ENCODE measurements around the gene DHX57.
"Not testable (repeated sequence)": the region's sequence is repeated elsewhere in the genome, so short reads cannot be mapped to it uniquely, and the experiment has no call there.

Gene DHX57

GRCh38 chr2:38829971-38830370 is 45.8 kb downstream of the DHX57 start:
- in situ Hi-C loops (cut with HindIII; ENCODE audit: low sequenced_read_pairs): no loop called here
- no peak for DNase-seq (ENCODE audit: low read depth)
- no peak overlapping the region for H3K4me3 ChIP-seq (ENCODE audit: low read depth, low read length)
- TF ChIP-seq, protein P1, sequence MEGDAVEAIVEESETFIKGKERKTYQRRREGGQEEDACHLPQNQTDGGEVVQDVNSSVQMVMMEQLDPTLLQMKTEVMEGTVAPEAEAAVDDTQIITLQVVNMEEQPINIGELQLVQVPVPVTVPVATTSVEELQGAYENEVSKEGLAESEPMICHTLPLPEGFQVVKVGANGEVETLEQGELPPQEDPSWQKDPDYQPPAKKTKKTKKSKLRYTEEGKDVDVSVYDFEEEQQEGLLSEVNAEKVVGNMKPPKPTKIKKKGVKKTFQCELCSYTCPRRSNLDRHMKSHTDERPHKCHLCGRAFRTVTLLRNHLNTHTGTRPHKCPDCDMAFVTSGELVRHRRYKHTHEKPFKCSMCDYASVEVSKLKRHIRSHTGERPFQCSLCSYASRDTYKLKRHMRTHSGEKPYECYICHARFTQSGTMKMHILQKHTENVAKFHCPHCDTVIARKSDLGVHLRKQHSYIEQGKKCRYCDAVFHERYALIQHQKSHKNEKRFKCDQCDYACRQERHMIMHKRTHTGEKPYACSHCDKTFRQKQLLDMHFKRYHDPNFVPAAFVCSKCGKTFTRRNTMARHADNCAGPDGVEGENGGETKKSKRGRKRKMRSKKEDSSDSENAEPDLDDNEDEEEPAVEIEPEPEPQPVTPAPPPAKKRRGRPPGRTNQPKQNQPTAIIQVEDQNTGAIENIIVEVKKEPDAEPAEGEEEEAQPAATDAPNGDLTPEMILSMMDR (IDR thresholded peaks at IDR 0.05; ENCODE audit: low read depth, low read length, missing control alignments): no peak

- no peak for DNase-seq (ENCODE audit: low read depth)
- H3K4me3 ChIP-seq (ENCODE audit: low read depth, low read length): no peak overlapping the region
- TF ChIP-seq, protein P1 (IDR thresholded peaks at IDR 0.05; ENCODE audit: low read depth, low read length, missing control alignments): no peak
- in situ Hi-C loops (cut with HindIII; ENCODE audit: low sequenced_read_pairs): no loop called here
Observed at GRCh38 chr2:38828460-38828859, 47.3 kb downstream of the DHX57 start.

- peak; percentile 35 for DNase-seq (ENCODE audit: low read depth)
- H3K4me3 ChIP-seq (ENCODE audit: low read depth, low read length); in situ Hi-C loops (cut with HindIII; ENCODE audit: low sequenced_read_pairs): not testable (repeated sequence)
Observed at GRCh38 chr2:38827539-38828145, 48.1 kb downstream of the DHX57 start.

GRCh38 chr2:38825956-38826355 is 49.8 kb downstream of the DHX57 start:
- DNase-seq (ENCODE audit: low read depth): no peak
- TF ChIP-seq, protein P1 (IDR thresholded peaks at IDR 0.05; ENCODE audit: low read depth, low read length, missing control alignments): no peak
- H3K4me3 ChIP-seq (ENCODE audit: low read depth, low read length): no peak overlapping the region
- in situ Hi-C loops (cut with HindIII; ENCODE audit: low sequenced_read_pairs): no loop called here

DNA sequence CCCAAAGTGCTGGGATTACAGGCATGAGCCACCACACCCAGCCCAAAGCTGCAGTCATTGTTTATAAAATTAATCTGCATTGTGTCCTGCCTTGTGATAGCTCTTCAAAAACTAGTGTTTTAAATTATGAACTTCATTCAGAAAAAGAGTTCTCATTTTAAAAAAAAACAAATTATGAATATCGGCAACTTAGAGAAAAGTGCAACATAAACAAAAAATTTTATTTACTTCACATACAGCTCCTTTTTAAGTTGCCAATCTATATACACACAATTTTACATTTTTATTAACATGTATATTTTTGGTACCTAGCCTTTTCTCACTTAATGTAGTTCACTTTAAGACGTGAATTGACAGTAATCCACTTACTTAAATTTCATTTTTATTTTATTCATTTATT is 50.8 kb downstream of the DHX57 start:
- TF ChIP-seq, protein P1 (IDR thresholded peaks at IDR 0.05; ENCODE audit: low read depth, low read length, missing control alignments): no peak
- no peak for DNase-seq (ENCODE audit: low read depth)
- H3K4me3 ChIP-seq (ENCODE audit: low read depth, low read length): no peak overlapping the region
- in situ Hi-C loops (cut with HindIII; ENCODE audit: low sequenced_read_pairs): no loop called here

GRCh38 chr2:38823386-38823785 is 52.3 kb downstream of the DHX57 start:
- in situ Hi-C loops (cut with HindIII; ENCODE audit: low sequenced_read_pairs): no loop called here
- no peak overlapping the region for H3K4me3 ChIP-seq (ENCODE audit: low read depth, low read length)
- TF ChIP-seq, protein P1 (IDR thresholded peaks at IDR 0.05; ENCODE audit: low read depth, low read length, missing control alignments): no peak
- no peak for DNase-seq (ENCODE audit: low read depth)

DNA sequence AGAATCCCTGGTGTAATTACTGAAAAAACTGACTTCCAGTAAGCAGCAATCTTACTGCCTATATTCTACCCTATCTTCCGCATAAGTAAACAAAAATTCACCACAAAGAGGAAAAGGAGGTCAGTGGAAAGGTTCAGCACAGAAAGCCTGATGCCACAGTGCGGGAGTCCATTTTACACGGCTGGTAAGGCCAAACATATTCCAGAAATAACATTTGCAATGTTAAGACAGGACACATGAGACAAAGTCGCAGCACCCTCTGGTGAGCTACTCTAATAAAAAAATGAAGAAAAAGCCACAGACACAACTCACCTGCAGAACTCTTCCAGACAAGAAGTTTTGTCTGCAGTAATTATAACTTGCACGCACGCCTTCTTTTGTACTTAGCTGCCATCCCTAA is 57.2 kb downstream of the DHX57 start:
- in situ Hi-C loops (cut with HindIII; ENCODE audit: low sequenced_read_pairs): no loop called here

More for the DNA sequence above, 57.2 kb downstream of the DHX57 start:
- no peak overlapping the region for H3K4me3 ChIP-seq (ENCODE audit: low read depth, low read length)
- TF ChIP-seq, protein P1 (IDR thresholded peaks at IDR 0.05; ENCODE audit: low read depth, low read length, missing control alignments): no peak
- no peak for DNase-seq (ENCODE audit: low read depth)
